ENCODE measurements around the gene ZNF682. TPM values are rescaled to one million over a fixed set of nuclear protein-coding genes. Genes with fewer than 3 reads are reported as not detected.
"Not testable (repeated sequence)": the region's sequence is repeated elsewhere in the genome, so short reads cannot be mapped to it uniquely, and the experiment has no call there.

ZNF682 gene
- total RNA-seq, 1 experiment from 2014 or later = 0.98 TPM

DNA sequence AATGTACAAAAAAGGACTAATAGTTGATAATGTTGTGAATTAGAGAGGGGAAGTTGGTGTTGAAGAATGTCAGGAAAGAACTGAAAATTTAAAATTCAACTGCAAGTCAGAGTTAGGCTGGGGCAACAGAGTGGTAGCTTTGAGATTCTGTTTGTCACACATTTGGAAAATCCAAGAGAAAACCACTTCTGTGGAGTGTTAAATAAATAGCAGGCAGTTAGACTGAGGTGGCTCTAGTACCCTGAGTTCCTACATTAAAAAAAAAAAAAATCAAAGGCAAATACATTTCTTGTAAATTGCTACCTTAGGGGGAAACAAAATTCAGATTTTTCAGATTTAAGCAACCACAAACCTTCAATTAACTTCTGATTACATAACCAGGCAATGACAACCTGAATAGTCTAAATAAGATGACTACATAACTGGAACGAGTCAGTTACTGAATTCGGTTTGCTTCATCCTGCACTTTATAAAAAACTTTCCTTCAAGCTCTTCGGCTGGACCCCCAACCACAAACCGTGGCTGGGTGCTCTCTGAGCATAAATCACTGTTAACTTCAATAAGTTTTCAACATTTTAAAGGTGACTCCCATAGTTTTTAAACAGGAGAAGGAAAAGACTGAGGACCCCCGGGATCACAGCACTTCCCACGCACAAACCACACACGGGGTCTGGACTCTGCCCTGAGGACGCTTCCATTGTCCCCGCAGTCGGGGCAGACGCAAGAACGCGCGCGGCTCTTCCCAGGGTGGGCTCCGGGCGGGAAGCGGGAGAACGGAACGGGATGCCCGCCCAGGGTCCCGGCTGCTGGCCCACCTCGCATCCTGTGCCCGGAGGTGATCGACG, 725 bp downstream of the ZNF682 start:
- in situ Hi-C loops (cut with HindIII; ENCODE audit: low pct_unique_long_range_greater_than_20kb, low sequenced_read_pairs) = no loop called here
- peak; percentile 7 for DNase-seq (ENCODE audit: low read depth)

DNA sequence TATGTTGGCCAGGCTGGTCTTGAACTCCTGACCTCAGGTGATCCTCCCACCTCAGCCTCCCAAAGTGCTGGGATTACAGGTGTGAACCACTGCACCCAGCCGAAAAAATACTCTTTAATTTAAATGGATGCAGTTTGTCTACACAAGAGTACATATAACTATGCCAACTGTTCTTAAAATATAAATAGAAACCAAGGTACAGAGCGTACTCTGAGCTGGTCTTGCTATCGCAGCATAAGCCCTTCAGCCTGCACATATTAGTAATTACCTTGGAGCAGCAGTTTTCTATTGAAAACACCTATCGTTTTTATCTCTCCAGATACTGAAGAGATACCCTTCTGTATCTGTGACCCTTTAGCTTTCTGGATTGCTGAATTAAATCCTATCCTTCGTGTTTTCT, 3.4 kb downstream of the ZNF682 start:
- in situ Hi-C loops (cut with HindIII; ENCODE audit: low pct_unique_long_range_greater_than_20kb, low sequenced_read_pairs) = no loop called here
- DNase-seq (ENCODE audit: low read depth) = no peak

DNA sequence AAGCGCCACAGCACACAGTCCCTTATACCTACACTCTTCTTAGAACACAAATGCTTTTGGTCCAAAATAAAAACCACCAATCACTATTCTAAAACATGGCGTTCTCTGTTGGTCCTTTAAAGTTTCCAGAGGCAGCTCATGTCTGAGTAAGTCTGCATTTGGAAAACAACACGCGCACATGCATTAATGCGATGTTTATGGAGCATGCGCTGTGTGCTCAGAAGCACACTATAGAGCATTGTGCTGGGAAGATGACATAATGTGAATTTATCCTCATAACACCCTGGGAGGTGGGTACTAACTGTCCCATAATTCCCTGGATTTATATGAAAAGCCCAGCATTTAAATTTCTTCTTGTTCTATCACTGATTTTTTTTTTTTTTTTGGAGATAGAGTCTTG, 10.7 kb downstream of the ZNF682 start:
- in situ Hi-C loops (cut with HindIII; ENCODE audit: low pct_unique_long_range_greater_than_20kb, low sequenced_read_pairs) = no loop called here
- no peak for DNase-seq (ENCODE audit: low read depth)

DNA sequence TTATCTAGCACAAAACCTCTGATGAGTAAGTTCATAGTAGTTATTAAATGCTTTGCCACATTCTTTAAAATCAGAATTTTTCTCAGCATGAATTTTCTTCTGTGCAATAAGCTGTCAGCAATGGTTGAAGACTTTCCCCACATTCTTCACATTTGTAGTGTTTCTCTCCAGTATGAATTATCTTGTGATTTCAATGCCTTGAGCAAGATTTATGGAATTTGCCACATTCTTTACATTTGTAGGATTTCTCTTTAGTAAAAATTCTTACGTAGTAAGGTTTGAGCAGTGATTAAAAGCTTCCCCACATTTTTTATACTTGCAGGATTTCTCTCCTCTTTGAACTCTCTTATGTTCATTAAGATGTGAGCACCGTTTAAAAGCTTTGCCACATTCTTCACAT, 33.6 kb downstream of the ZNF682 start:
- in situ Hi-C loops (cut with HindIII; ENCODE audit: low pct_unique_long_range_greater_than_20kb, low sequenced_read_pairs) = no loop called here
- no peak for DNase-seq (ENCODE audit: low read depth)

DNA sequence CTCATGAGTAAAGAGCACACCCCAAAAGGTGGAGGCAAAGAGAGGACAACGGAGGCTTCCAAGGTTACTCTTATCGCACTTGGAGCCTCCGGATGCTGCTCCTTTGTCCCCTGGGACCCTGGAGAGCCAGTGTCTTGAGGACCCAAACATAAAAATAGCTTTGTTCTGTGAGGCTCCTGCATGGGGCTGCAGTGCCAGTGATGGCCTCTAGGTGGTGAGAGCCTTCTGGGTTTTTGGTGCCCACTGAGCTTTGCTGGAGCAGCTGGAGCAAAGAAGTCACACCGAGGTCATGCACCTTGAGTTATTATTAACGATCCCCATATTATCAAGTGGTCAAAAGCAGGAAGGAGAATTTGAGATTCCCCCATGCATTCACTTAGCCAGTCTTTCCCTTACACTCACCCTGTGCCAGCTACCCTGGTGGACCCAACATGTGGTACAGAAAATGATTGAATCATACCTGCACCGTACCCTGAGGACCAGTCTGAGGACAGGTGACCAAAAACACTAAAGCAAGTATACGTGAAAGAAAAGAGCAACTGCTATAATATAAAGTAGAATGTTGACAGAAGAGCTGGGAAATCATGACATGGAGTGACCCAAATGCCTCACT, 41.5 kb downstream of the ZNF682 start:
- DNase-seq (ENCODE audit: low read depth) = no peak
- in situ Hi-C loops (cut with HindIII; ENCODE audit: low pct_unique_long_range_greater_than_20kb, low sequenced_read_pairs) = no loop called here

DNA sequence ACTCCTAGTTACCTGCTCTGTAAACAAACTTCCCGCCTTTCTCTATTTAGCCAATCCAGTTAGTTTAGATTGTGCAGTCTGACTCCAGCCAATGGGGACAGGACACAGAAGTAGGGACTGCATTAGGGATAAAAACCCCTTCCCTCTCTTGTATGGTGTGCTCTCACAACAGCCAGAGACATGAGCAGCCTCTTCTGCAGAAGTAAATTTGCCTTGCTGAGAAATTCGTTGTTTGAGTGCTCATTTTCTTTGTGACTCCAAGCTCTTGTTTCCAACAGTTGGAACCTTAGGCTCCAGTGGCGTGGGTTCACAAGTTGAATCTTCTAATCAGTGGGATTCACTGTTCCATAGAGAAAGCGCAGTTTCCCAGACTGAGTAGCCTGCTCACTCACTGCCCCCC, 72.4 kb downstream of the ZNF682 start:
- in situ Hi-C loops (cut with HindIII; ENCODE audit: low pct_unique_long_range_greater_than_20kb, low sequenced_read_pairs) = no loop called here
- DNase-seq (ENCODE audit: low read depth) = no peak

DNA sequence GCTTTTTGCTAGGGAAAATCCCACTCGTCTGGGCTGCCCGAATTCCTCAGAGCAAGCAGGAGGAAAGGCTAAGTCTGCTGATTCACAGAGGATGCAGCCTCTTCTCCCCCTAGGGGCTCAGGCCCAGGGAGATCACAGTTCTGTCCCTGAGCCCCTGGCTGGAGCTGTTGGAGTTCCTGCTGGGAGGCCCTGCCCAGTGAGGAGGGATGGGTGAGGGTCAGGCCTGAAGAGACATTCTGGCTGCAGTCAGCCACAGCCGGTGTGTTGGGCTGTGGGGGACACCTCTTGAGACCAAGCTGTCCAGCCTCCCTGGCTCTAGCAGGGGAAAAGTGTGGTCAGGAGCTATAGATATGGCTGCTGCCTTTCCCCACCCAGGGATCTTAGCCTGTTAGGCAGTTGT, 73.2 kb downstream of the ZNF682 start:
- in situ Hi-C loops (cut with HindIII; ENCODE audit: low pct_unique_long_range_greater_than_20kb, low sequenced_read_pairs); DNase-seq (ENCODE audit: low read depth): not testable (repeated sequence)

DNA sequence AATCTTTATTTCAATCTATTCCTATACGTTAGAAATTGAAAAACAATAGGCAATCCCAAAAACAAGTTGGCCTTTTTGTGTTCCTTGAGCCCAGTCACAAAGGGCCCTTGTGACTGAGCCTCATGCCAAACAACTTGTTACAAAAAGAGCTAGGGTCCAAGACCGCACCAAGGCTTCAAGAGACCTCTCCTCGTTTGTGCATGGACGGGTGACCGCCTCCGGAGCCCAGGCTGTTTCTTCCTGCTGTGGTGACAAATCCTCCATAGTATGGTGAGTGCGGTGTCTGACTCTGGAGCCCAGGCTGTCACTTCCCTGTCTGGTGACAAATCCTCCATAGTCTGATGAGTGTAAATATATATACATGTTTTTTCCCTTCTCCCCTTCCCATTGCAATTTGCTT, 74.9 kb downstream of the ZNF682 start:
- in situ Hi-C loops (cut with HindIII; ENCODE audit: low pct_unique_long_range_greater_than_20kb, low sequenced_read_pairs) = no loop called here

DNA sequence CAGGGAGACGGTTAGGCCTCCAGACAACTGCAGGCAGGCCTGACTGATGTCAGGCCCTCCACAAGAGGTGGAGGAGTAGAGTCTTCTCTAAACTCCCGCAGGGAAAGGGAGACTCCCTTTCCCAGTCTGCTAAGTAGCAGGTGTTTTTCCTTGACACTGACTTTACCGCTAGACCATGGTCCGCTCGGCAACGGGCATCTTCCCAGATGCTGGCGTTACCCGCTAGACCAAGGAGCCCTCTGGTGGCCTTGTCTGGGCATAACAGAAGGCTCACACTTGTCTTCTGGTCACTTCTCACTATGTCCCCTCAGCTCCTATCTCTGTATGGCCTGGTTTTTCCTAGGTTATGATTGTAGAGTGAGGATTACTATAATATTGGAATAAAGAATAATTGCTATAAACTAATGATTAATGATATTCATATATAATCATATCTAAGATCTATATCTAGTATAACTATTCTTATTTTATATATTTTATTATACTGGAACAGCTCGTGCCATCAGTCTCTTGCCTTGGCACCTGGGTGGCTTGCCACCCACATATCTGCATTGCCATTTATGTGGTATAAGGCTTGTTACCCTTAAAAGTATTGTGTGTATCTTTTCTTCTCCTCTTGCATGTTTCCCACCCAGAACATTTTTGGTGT, 80.0 kb downstream of the ZNF682 start:
- in situ Hi-C loops (cut with HindIII; ENCODE audit: low pct_unique_long_range_greater_than_20kb, low sequenced_read_pairs) = not testable (repeated sequence)
- peak; percentile 14 for DNase-seq (ENCODE audit: low read depth)

More for the DNA sequence above, 74.9 kb downstream of the ZNF682 start:
- DNase-seq (ENCODE audit: low read depth) = no peak

DNA sequence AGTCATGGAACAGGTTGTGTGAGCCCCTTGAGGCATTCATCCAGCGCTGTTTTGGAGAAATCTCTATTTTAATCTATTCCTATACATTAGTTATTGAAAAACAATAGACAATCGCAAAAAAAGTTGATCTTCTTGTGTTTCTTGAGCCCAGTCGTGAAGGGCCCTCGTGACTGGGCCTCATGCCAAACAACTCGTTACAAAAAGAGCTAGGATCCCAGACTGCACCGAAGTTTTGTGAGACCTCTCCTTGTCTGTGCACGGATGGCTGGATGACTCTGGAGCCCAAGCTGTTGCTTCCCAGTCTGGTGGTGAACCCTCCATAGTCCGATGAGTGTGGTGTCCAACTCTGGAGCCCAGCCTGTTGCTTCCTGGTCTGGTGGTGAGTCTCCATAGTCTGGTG, 81.5 kb downstream of the ZNF682 start:
- DNase-seq (ENCODE audit: low read depth); in situ Hi-C loops (cut with HindIII; ENCODE audit: low pct_unique_long_range_greater_than_20kb, low sequenced_read_pairs): not testable (repeated sequence)

DNA sequence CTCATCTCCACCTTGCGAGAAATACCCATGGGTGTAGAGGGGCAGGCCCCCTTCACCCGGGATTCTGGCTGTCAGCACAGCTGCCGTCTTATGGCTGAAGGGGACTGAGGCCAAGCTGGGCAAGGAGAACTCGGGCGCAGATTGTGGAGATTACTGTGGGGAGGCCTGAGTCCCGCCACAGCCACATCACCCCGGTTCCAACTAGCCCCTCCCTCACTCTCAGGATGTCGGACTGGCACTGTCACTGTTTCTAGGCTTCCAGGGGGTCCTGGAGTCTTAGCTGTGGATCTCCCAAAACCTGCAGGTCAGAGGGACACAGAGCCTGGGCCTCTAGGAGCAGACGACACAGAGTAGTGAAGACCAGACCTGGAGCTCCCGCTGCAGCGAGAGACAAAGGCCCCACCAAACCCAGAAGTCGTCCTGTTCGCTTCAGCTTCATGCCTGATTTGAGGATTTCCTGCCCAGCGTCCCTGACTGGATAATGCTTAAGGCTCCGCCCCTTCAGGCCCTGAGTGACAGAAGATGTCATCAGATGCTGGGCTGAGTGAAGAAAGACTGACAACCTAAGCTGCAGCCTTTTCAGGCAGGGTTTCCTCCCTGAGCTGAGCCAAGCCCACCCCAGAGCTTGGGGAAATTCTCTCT, 82.8 kb downstream of the ZNF682 start:
- no peak for DNase-seq (ENCODE audit: low read depth)
- in situ Hi-C loops (cut with HindIII; ENCODE audit: low pct_unique_long_range_greater_than_20kb, low sequenced_read_pairs) = no loop called here

DNA sequence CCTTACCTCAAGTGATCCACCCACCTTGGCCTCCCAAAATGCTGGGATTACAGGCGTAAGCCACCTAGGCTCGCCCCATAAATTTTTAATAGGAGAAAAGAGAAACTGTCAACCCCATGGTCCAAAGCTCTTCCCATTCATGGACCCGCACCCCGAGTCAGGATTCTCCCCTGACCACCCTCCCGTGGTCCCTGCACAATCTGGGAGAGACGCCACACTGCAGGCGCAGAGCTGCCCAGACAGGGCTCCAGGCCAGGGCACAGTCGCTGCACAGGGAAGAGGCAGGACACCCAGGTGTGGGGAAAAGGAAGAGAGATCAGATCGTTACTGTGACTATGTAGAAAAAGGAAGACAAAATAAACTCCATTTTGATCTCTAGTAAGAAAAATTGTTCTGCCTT, 84.1 kb downstream of the ZNF682 start:
- in situ Hi-C loops (cut with HindIII; ENCODE audit: low pct_unique_long_range_greater_than_20kb, low sequenced_read_pairs) = no loop called here
- no peak for DNase-seq (ENCODE audit: low read depth)

Other genes with a start within 250 kb of the ZNF682 start
- gene ZNF506, start 217.8 kb downstream of the ZNF682 start, total RNA-seq (2014; rRNA removed; shearing (Covaris generic); ENCODE audit: low replicate concordance) = 19.8 and 28.9 TPM in 2 replicates
- gene ZNF253, start 173.6 kb downstream of the ZNF682 start, total RNA-seq (2014; rRNA removed; shearing (Covaris generic); ENCODE audit: low replicate concordance) = 0.75 and 3.5 TPM in 2 replicates
- 4.5 and 9.0 TPM in 2 replicates for gene ZNF93, start 138.6 kb downstream of the ZNF682 start, total RNA-seq (2014; rRNA removed; shearing (Covaris generic); ENCODE audit: low replicate concordance)
- 0.88 TPM in 1 of 2 replicates, not detected in the other for gene ZNF90, start 38.5 kb upstream of the ZNF682 start, total RNA-seq (2014; rRNA removed; shearing (Covaris generic); ENCODE audit: low replicate concordance)
- gene ZNF486, start 127.7 kb upstream of the ZNF682 start, total RNA-seq (2014; rRNA removed; shearing (Covaris generic); ENCODE audit: low replicate concordance) = 3.5 and 6.1 TPM in 2 replicates